Neuron (in vitro differentiated cells): ENCODE results near the gene TMEM179B.

Source experiments
- H2AFZ ChIP-seq: one replicate; pipeline ENCODE4 v1.6.1; 2013; ENCODE audit warnings: low read depth, mild to moderate bottlenecking, inconsistent platforms, low read length, moderate library complexity
- H3K27me3 ChIP-seq: one replicate; pipeline ENCODE4 v1.6.1; 2013; ENCODE audit warnings: low read length; ENCODE audit not compliant: insufficient read depth
- H3K36me3 ChIP-seq: one replicate; pipeline ENCODE4 v1.6.1; 2013; ENCODE audit warnings: low read length; ENCODE audit not compliant: insufficient read depth
- H3K4me1 ChIP-seq: one replicate; pipeline ENCODE4 v1.6.1; 2013; ENCODE audit warnings: low read length; ENCODE audit not compliant: insufficient read depth
- H3K4me3 ChIP-seq: 2 replicates; pipeline ENCODE4 v1.5.1; 2013; ENCODE audit warnings: mild to moderate bottlenecking, low read length, moderate library complexity
- H3K9me3 ChIP-seq: one replicate; pipeline ENCODE4 v1.6.1; 2013; ENCODE audit warnings: low read length

Gene TMEM179B

GRCh38 chr11:62771144-62772021, 15.8 kb upstream of the TMEM179B start, which contains the start of gene TAF6L:
Gene TAF6L (plus strand): TSS chr11:62771396. CDS start chr11:62775784, 4,388 bp downstream.
- Histone ChIP-seq H3K4me1 (peaks cover 21% of the 10 kb centered on the region), H3K27me3 (no peaks in the 10 kb centered on the region), H3K36me3 (peaks cover 27% of the 10 kb centered on the region), H3K9me3 (no peaks in the 10 kb centered on the region), H3K4me3 (peak within 1 kb of the TSS; percentile 68), H2AFZ (peak within 1 kb of the TSS; percentile 67)

GRCh38 chr11:62774407-62774806, 12.8 kb upstream of the TMEM179B start:
- Histone ChIP-seq H3K36me3 (peaks cover 41% of the 10 kb centered on the region), H3K9me3 (no peaks in the 10 kb centered on the region), H3K4me3 (no peak overlapping the region), H3K4me1 (peaks cover 18% of the 10 kb centered on the region), H3K27me3 (no peaks in the 10 kb centered on the region), H2AFZ (no peak overlapping the region)

- Histone ChIP-seq H3K4me1 (peaks cover 6% of the 10 kb centered on the region), H3K36me3 (peaks cover 42% of the 10 kb centered on the region), H2AFZ (no peak overlapping the region), H3K9me3 (no peaks in the 10 kb centered on the region), H3K4me3 (no peak overlapping the region), H3K27me3 (no peaks in the 10 kb centered on the region)
These were observed 11.6 kb upstream of the TMEM179B start for GRCh38 chr11:62775646-62776045.

GRCh38 chr11:62777389-62777788, 9.8 kb upstream of the TMEM179B start:
- no peaks in the 10 kb centered on the region for H3K9me3 ChIP-seq
- H3K4me3 ChIP-seq, result no peak overlapping the region
- no peaks in the 10 kb centered on the region for H3K4me1 ChIP-seq
- H3K36me3 ChIP-seq, result peaks cover 51% of the 10 kb centered on the region
- H3K27me3 ChIP-seq, result no peaks in the 10 kb centered on the region
- H2AFZ ChIP-seq, result no peak overlapping the region

- Histone ChIP-seq H3K4me3 (no peak overlapping the region), H3K4me1 (no peaks in the 10 kb centered on the region), H2AFZ (no peak overlapping the region), H3K27me3 (no peaks in the 10 kb centered on the region), H3K36me3 (peaks cover 57% of the 10 kb centered on the region), H3K9me3 (no peaks in the 10 kb centered on the region)
These were observed 8.8 kb upstream of the TMEM179B start for GRCh38 chr11:62778441-62778840.

- H3K36me3 ChIP-seq, result peaks cover 37% of the 10 kb centered on the region
These were observed 4.4 kb upstream of the TMEM179B start for GRCh38 chr11:62782753-62783152.

GRCh38 chr11:62786318-62787004, 741 bp upstream of the TMEM179B start:
- Histone ChIP-seq H3K36me3 (peaks cover 48% of the 10 kb centered on the region), H3K4me1 (peaks cover 16% of the 10 kb centered on the region), H3K27me3 (no peaks in the 10 kb centered on the region), H3K4me3 (peak overlapping the region; percentile 95), H3K9me3 (no peaks in the 10 kb centered on the region), H2AFZ (no peak overlapping the region)

More at GRCh38 chr11:62782753-62783152, 4.4 kb upstream of the TMEM179B start:
- Histone ChIP-seq H2AFZ (no peak overlapping the region), H3K9me3 (no peaks in the 10 kb centered on the region), H3K27me3 (no peaks in the 10 kb centered on the region), H3K4me3 (no peak overlapping the region), H3K4me1 (peaks cover 4% of the 10 kb centered on the region)

GRCh38 chr11:62788991-62789390, 1.8 kb downstream of the TMEM179B start:
- no peak overlapping the region for H3K4me3 ChIP-seq
- H3K9me3 ChIP-seq, result no peaks in the 10 kb centered on the region
- peaks cover 44% of the 10 kb centered on the region for H3K36me3 ChIP-seq
- no peak overlapping the region for H2AFZ ChIP-seq
- H3K27me3 ChIP-seq, result no peaks in the 10 kb centered on the region
- peaks cover 25% of the 10 kb centered on the region for H3K4me1 ChIP-seq

- no peaks in the 10 kb centered on the region for H3K9me3 ChIP-seq
- H2AFZ ChIP-seq, result no peak overlapping the region
- H3K4me1 ChIP-seq, result peaks cover 25% of the 10 kb centered on the region
- H3K4me3 ChIP-seq, result no peak overlapping the region
- no peaks in the 10 kb centered on the region for H3K27me3 ChIP-seq
- peaks cover 50% of the 10 kb centered on the region for H3K36me3 ChIP-seq
These were observed 2.4 kb downstream of the TMEM179B start for GRCh38 chr11:62789576-62789975.

GRCh38 chr11:62791501-62792201, 4.4 kb downstream of the TMEM179B start, which contains the start of gene TMEM223:
Gene TMEM223 (minus strand): TSS chr11:62792006. CDS start chr11:62791994, 12 bp downstream.
- peaks cover 62% of the 10 kb centered on the region for H3K36me3 ChIP-seq

GRCh38 chr11:62792202-62792575, 5.0 kb downstream of the TMEM179B start:
- Histone ChIP-seq H3K27me3 (no peaks in the 10 kb centered on the region), H3K9me3 (no peaks in the 10 kb centered on the region), H3K36me3 (peaks cover 68% of the 10 kb centered on the region), H2AFZ (no peak overlapping the region), H3K4me3 (peak overlapping the region; percentile 67), H3K4me1 (peaks cover 21% of the 10 kb centered on the region)

More at GRCh38 chr11:62791501-62792201, 4.4 kb downstream of the TMEM179B start, which contains the start of gene TMEM223:
- no peak within 1 kb of the TSS for H2AFZ ChIP-seq
- H3K4me1 ChIP-seq, result peaks cover 21% of the 10 kb centered on the region
- H3K27me3 ChIP-seq, result no peaks in the 10 kb centered on the region
- H3K4me3 ChIP-seq, result peak within 1 kb of the TSS; percentile 67
- no peaks in the 10 kb centered on the region for H3K9me3 ChIP-seq

GRCh38 chr11:62794201-62794775, 7.1 kb downstream of the TMEM179B start:
- Histone ChIP-seq H3K36me3 (peaks cover 81% of the 10 kb centered on the region), H3K27me3 (no peaks in the 10 kb centered on the region)

More at GRCh38 chr11:62794201-62794775, 7.1 kb downstream of the TMEM179B start:
- Histone ChIP-seq H2AFZ (no peak overlapping the region), H3K4me1 (peaks cover 21% of the 10 kb centered on the region), H3K4me3 (no peak overlapping the region), H3K9me3 (no peaks in the 10 kb centered on the region)
